Measurements from ENCODE around the gene HLA-DQA2.
"Not testable (repeated sequence)": the region's sequence is repeated elsewhere in the genome, so short reads cannot be mapped to it uniquely, and the experiment has no call there.

The HLA-DQA2 gene

GRCh38 chr6:32775071-32775470 is 33.9 kb downstream of the HLA-DQA2 start:
- in situ Hi-C loops (cut with MboI; ENCODE audit: low sequenced_read_pairs), result no loop called here

- in situ Hi-C loops (cut with MboI; ENCODE audit: low sequenced_read_pairs), result no loop called here
These were observed 37.8 kb downstream of the HLA-DQA2 start for GRCh38 chr6:32779036-32779435.

GRCh38 chr6:32782923-32783322 is 41.7 kb downstream of the HLA-DQA2 start:
- in situ Hi-C loops (cut with MboI; ENCODE audit: low sequenced_read_pairs), result not testable (repeated sequence)

GRCh38 chr6:32785781-32786533 is 44.8 kb downstream of the HLA-DQA2 start:
- in situ Hi-C loops (cut with MboI; ENCODE audit: low sequenced_read_pairs), result no loop called here

- in situ Hi-C loops (cut with MboI; ENCODE audit: low sequenced_read_pairs), result loop anchor here (10.0 kb wide), 1 partner anchor 376 kb away; no protein-coding TSS in a partner anchor
These were observed 49.1 kb downstream of the HLA-DQA2 start for GRCh38 chr6:32790306-32790705.

GRCh38 chr6:32792901-32793435 is 51.8 kb downstream of the HLA-DQA2 start:
- in situ Hi-C loops (cut with MboI; ENCODE audit: low sequenced_read_pairs), result loop anchor here (10.0 kb wide), 1 partner anchor 378 kb away; no protein-coding TSS in a partner anchor

- in situ Hi-C loops (cut with MboI; ENCODE audit: low sequenced_read_pairs), result loop anchor here (10.0 kb wide), 1 partner anchor 380 kb away; no protein-coding TSS in a partner anchor
These were observed 53.3 kb downstream of the HLA-DQA2 start for GRCh38 chr6:32794510-32794909.
